Mesothelial cell of epicardium (in vitro differentiated cells): ENCODE data around the gene GTF2H1. TPM values are rescaled to one million over a fixed set of nuclear protein-coding genes. Genes with fewer than 3 reads are reported as not detected.

ENCODE experiments used
- DNase-seq, 2 experiments: peaks; one replicate each; pipeline ENCODE4 v3.0.0; 2021; ENCODE audit warnings: low spot score in 2 of 2; ENCODE audit not compliant: unreplicated experiment in 2 of 2
- H3K27ac Mint-ChIP-seq: 2 replicates; pipeline ENCODE4 v1.8.0; 2021; ENCODE audit warnings: mixed read lengths
- H3K27me3 Mint-ChIP-seq: 2 replicates; pipeline ENCODE4 v1.8.0; 2021; ENCODE audit warnings: low read depth, mixed read lengths
- H3K36me3 Mint-ChIP-seq: 2 replicates; pipeline ENCODE4 v1.8.0; 2021; ENCODE audit warnings: mixed read lengths
- H3K4me1 Mint-ChIP-seq: 2 replicates; pipeline ENCODE4 v1.8.0; 2021; ENCODE audit warnings: mixed read lengths
- H3K4me3 Mint-ChIP-seq: 2 replicates; pipeline ENCODE4 v1.8.0; 2021; ENCODE audit warnings: mild to moderate bottlenecking, moderate library complexity, mixed read lengths
- H3K9me3 Mint-ChIP-seq: 2 replicates; pipeline ENCODE4 v1.8.0; 2021; ENCODE audit warnings: mixed read lengths
- total RNA-seq: library from RNA; stranded (reverse); gene quantifications from 3 replicates; pipeline ENCODE4 v1.2.1, GENCODE V29; 2021
- TF ChIP-seq, protein P1 (sequence below): fragments of 200-600 bp; sonication (generic); IDR thresholded peaks from one replicate; pipeline ENCODE4 v1.5.0; 2021; ENCODE audit warnings: antibody characterized with exemption; ENCODE audit not compliant: unreplicated experiment

Gene GTF2H1
- total RNA-seq, 1 donor from 2014 or later: 45.9 TPM

DNA sequence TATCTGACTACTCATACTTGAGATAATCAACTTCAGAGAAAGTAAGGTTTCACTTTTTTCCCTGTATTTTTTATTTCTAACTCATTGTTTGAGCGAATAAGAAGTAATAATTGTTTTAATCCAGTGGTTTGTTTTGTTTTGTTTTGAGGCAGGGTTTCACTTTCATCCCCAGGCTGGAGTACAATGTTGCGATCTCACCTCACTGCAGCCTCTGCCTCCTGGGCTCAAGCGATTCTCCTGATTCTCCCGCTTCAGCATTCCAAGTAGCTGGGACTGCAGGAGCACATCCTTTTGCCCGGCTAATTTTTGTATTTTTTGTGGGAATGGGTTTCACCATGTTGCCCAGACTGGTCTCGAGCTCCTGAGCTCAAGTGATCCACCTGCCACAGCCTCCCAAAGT, 8.6 kb downstream of the GTF2H1 start:
- Mint-ChIP-seq H3K4me1 (peaks cover 9% of the 10 kb centered on the region), H3K9me3 (no peaks in the 10 kb centered on the region), H3K27ac (no peak overlapping the region), H3K36me3 (peaks cover 26% of the 10 kb centered on the region), H3K27me3 (no peaks in the 10 kb centered on the region), H3K4me3 (no peak overlapping the region)
- TF ChIP-seq, protein P1, sequence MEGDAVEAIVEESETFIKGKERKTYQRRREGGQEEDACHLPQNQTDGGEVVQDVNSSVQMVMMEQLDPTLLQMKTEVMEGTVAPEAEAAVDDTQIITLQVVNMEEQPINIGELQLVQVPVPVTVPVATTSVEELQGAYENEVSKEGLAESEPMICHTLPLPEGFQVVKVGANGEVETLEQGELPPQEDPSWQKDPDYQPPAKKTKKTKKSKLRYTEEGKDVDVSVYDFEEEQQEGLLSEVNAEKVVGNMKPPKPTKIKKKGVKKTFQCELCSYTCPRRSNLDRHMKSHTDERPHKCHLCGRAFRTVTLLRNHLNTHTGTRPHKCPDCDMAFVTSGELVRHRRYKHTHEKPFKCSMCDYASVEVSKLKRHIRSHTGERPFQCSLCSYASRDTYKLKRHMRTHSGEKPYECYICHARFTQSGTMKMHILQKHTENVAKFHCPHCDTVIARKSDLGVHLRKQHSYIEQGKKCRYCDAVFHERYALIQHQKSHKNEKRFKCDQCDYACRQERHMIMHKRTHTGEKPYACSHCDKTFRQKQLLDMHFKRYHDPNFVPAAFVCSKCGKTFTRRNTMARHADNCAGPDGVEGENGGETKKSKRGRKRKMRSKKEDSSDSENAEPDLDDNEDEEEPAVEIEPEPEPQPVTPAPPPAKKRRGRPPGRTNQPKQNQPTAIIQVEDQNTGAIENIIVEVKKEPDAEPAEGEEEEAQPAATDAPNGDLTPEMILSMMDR: no peak
- DNase-seq: no peak

GRCh38 chr11:18332302-18332701, 9.9 kb downstream of the GTF2H1 start:
- no peak for DNase-seq
- Mint-ChIP-seq H3K4me1 (peaks cover 9% of the 10 kb centered on the region), H3K9me3 (no peaks in the 10 kb centered on the region), H3K4me3 (no peak overlapping the region), H3K36me3 (peaks cover 24% of the 10 kb centered on the region), H3K27me3 (no peaks in the 10 kb centered on the region), H3K27ac (no peak overlapping the region)
- TF ChIP-seq, protein P1: no peak

GRCh38 chr11:18332891-18333290, 10.5 kb downstream of the GTF2H1 start:
- no peaks in the 10 kb centered on the region for H3K27me3 Mint-ChIP-seq

GRCh38 chr11:18347471-18348125, 25.2 kb downstream of the GTF2H1 start:
- Mint-ChIP-seq H3K27ac (no peak overlapping the region), H3K27me3 (no peaks in the 10 kb centered on the region), H3K4me3 (no peak overlapping the region), H3K4me1 (no peaks in the 10 kb centered on the region), H3K9me3 (no peaks in the 10 kb centered on the region), H3K36me3 (peaks cover 37% of the 10 kb centered on the region)
- DNase-seq: no peak
- TF ChIP-seq, protein P1: no peak

More at GRCh38 chr11:18332891-18333290, 10.5 kb downstream of the GTF2H1 start:
- Mint-ChIP-seq H3K36me3 (peaks cover 25% of the 10 kb centered on the region), H3K4me3 (no peak overlapping the region), H3K9me3 (no peaks in the 10 kb centered on the region), H3K27ac (no peak overlapping the region), H3K4me1 (peaks cover 9% of the 10 kb centered on the region)
- DNase-seq: no peak
- TF ChIP-seq, protein P1: no peak

DNA sequence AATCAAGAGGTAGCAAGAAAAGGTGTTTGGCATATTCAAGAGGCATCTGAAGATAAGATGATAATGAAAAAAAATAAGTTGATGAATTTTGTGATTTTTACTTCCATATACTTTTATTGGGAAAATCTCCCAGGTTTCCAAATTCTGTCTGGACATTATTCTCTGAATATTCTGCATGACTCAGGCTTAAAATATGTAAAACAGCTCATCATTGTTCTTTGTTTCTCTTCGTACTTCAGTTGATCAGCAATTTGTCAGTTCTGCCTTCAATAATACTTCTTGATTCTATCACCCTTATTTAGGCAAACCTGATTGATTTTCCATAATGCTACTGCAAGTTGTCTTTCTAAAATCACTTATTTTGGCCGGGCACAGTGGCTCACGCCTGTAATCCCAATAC, 30.2 kb downstream of the GTF2H1 start:
- no peak overlapping the region for H3K4me3 Mint-ChIP-seq
- H3K27me3 Mint-ChIP-seq: no peaks in the 10 kb centered on the region

More for the DNA sequence above, 30.2 kb downstream of the GTF2H1 start:
- Mint-ChIP-seq H3K9me3 (no peaks in the 10 kb centered on the region), H3K4me1 (no peaks in the 10 kb centered on the region), H3K27ac (no peak overlapping the region), H3K36me3 (peaks cover 40% of the 10 kb centered on the region)
- no peak for DNase-seq
- TF ChIP-seq, protein P1: no peak
